ES-I3 (cell line): ENCODE measurements around the gene CCL22.
"Not testable (repeated sequence)": the region's sequence is repeated elsewhere in the genome, so short reads cannot be mapped to it uniquely, and the experiment has no call there.

Experiments
- H3K36me3 ChIP-seq: 2 replicates; pipeline ENCODE4 v1.6.1; 2013; ENCODE audit warnings: mild to moderate bottlenecking, low read length, control low read depth, moderate library complexity; ENCODE audit not compliant: insufficient read depth
- H3K4me1 ChIP-seq: 2 replicates; pipeline ENCODE4 v1.6.1; 2013; ENCODE audit warnings: mild to moderate bottlenecking, control low read depth, low read length; ENCODE audit not compliant: insufficient read depth
- H3K9ac ChIP-seq: 2 replicates; pipeline ENCODE4 v1.6.1; 2013; ENCODE audit warnings: low read depth, mild to moderate bottlenecking, low read length, moderate library complexity
- H3K9me3 ChIP-seq: 2 replicates; pipeline ENCODE4 v1.6.1; 2013; ENCODE audit warnings: mild to moderate bottlenecking, low read length, moderate library complexity; ENCODE audit not compliant: control insufficient read depth, insufficient read depth

CCL22 gene

GRCh38 chr16:57341062-57341440 lies 17.5 kb upstream of the CCL22 start:
- Histone ChIP-seq H3K9ac (no peak overlapping the region), H3K9me3 (no peaks in the 10 kb centered on the region), H3K36me3 (no peaks in the 10 kb centered on the region), H3K4me1 (no peaks in the 10 kb centered on the region)

GRCh38 chr16:57341441-57342303 lies 16.9 kb upstream of the CCL22 start:
- H3K4me1 ChIP-seq = no peaks in the 10 kb centered on the region
- no peaks in the 10 kb centered on the region for H3K9me3 ChIP-seq
- no peaks in the 10 kb centered on the region for H3K36me3 ChIP-seq
- no peak overlapping the region for H3K9ac ChIP-seq

- H3K9me3 ChIP-seq, H3K4me1 ChIP-seq, H3K9ac ChIP-seq, H3K36me3 ChIP-seq: not testable (repeated sequence)
Measured at GRCh38 chr16:57342606-57343005, 16.0 kb upstream of the CCL22 start.

- no peak overlapping the region for H3K9ac ChIP-seq
- no peaks in the 10 kb centered on the region for H3K9me3 ChIP-seq
- no peaks in the 10 kb centered on the region for H3K36me3 ChIP-seq
- no peaks in the 10 kb centered on the region for H3K4me1 ChIP-seq
Measured at GRCh38 chr16:57343221-57343620, 15.4 kb upstream of the CCL22 start.

- H3K36me3 ChIP-seq, H3K4me1 ChIP-seq: not testable (repeated sequence)
Measured at GRCh38 chr16:57344094-57344493, 14.5 kb upstream of the CCL22 start.

GRCh38 chr16:57345021-57345420 lies 13.6 kb upstream of the CCL22 start:
- no peaks in the 10 kb centered on the region for H3K36me3 ChIP-seq
- H3K4me1 ChIP-seq = no peaks in the 10 kb centered on the region
- no peak overlapping the region for H3K9ac ChIP-seq
- H3K9me3 ChIP-seq = no peaks in the 10 kb centered on the region

More at GRCh38 chr16:57344094-57344493, 14.5 kb upstream of the CCL22 start:
- H3K9ac ChIP-seq, H3K9me3 ChIP-seq: not testable (repeated sequence)

GRCh38 chr16:57345666-57346204 lies 12.8 kb upstream of the CCL22 start:
- no peak overlapping the region for H3K9ac ChIP-seq
- no peaks in the 10 kb centered on the region for H3K9me3 ChIP-seq
- H3K36me3 ChIP-seq = no peaks in the 10 kb centered on the region
- H3K4me1 ChIP-seq = no peaks in the 10 kb centered on the region

GRCh38 chr16:57347858-57348257 lies 10.7 kb upstream of the CCL22 start:
- Histone ChIP-seq H3K9ac (no peak overlapping the region), H3K36me3 (no peaks in the 10 kb centered on the region), H3K9me3 (no peaks in the 10 kb centered on the region), H3K4me1 (no peaks in the 10 kb centered on the region)

GRCh38 chr16:57348327-57348726 lies 10.3 kb upstream of the CCL22 start:
- Histone ChIP-seq H3K4me1 (no peaks in the 10 kb centered on the region), H3K9ac (no peak overlapping the region), H3K36me3 (no peaks in the 10 kb centered on the region), H3K9me3 (no peaks in the 10 kb centered on the region)

GRCh38 chr16:57349212-57350031 lies 9.2 kb upstream of the CCL22 start:
- no peaks in the 10 kb centered on the region for H3K36me3 ChIP-seq
- no peaks in the 10 kb centered on the region for H3K9me3 ChIP-seq
- H3K4me1 ChIP-seq = no peaks in the 10 kb centered on the region
- H3K9ac ChIP-seq = no peak overlapping the region

GRCh38 chr16:57352636-57353047 lies 5.9 kb upstream of the CCL22 start:
- Histone ChIP-seq H3K9me3 (no peaks in the 10 kb centered on the region), H3K36me3 (no peaks in the 10 kb centered on the region), H3K9ac (no peak overlapping the region), H3K4me1 (no peaks in the 10 kb centered on the region)

GRCh38 chr16:57354311-57354710 lies 4.3 kb upstream of the CCL22 start:
- no peaks in the 10 kb centered on the region for H3K36me3 ChIP-seq
- H3K9ac ChIP-seq = no peak overlapping the region
- no peaks in the 10 kb centered on the region for H3K9me3 ChIP-seq
- H3K4me1 ChIP-seq = peaks cover 8% of the 10 kb centered on the region

GRCh38 chr16:57355898-57356414 lies 2.6 kb upstream of the CCL22 start:
- no peaks in the 10 kb centered on the region for H3K36me3 ChIP-seq
- no peaks in the 10 kb centered on the region for H3K9me3 ChIP-seq
- no peak overlapping the region for H3K9ac ChIP-seq
- peaks cover 8% of the 10 kb centered on the region for H3K4me1 ChIP-seq

GRCh38 chr16:57356547-57356946 lies 2.0 kb upstream of the CCL22 start:
- no peaks in the 10 kb centered on the region for H3K36me3 ChIP-seq
- no peak overlapping the region for H3K9ac ChIP-seq
- peaks cover 8% of the 10 kb centered on the region for H3K4me1 ChIP-seq
- no peaks in the 10 kb centered on the region for H3K9me3 ChIP-seq
